K562 (cell line): ENCODE data around the gene ZNF420. TPM values are rescaled to one million over a fixed set of nuclear protein-coding genes. Genes with fewer than 3 reads are reported as not detected.

Experiments
- ETS2 ChIP-seq: IDR thresholded peaks from 2 replicates; pipeline ENCODE4 v1.6.1; 2016; ENCODE audit warnings: borderline replicate concordance, missing genetic modification characterization, mild to moderate bottlenecking, moderate library complexity, missing compliant biosample characterization; ENCODE audit not compliant: poor library complexity, severe bottlenecking
- ETV1 ChIP-seq: fragments of 450-650 bp; conservative IDR thresholded peaks from 2 replicates; pipeline ENCODE4 v1.6.1; 2016; ENCODE audit warnings: missing genetic modification characterization, control low read depth, low read depth, missing compliant biosample characterization
- HLTF ChIP-seq: fragments of 450-650 bp; IDR thresholded peaks from 2 replicates; pipeline ENCODE4 v1.6.1; 2016
- ILK ChIP-seq: fragments of 450-650 bp; IDR thresholded peaks from 2 replicates; pipeline ENCODE4 v1.6.1; 2016; ENCODE audit warnings: missing genetic modification characterization, low read depth, mild to moderate bottlenecking, missing compliant biosample characterization, moderate library complexity, borderline replicate concordance
- MCM3 ChIP-seq: fragments of 450-650 bp; IDR thresholded peaks from 2 replicates; pipeline ENCODE4 v1.6.1; 2016
- MEF2D ChIP-seq: conservative IDR thresholded peaks from 2 replicates; pipeline ENCODE4 v1.6.1; 2016; ENCODE audit warnings: low read depth, missing genetic modification characterization, missing compliant biosample characterization
- NR2C1 ChIP-seq, 2 experiments: fragments of 450-650 bp; IDR thresholded peaks; 2 replicates each; pipeline ENCODE4 v1.6.1; 2017; ENCODE audit warnings: mild to moderate bottlenecking in 2 of 2, antibody characterized with exemption in 1 of 2, inconsistent platforms in 1 of 2, missing compliant biosample characterization in 1 of 2, missing genetic modification characterization in 1 of 2
- PHTF2 ChIP-seq: fragments of 250-450 bp; sonication (Bioruptor Pico); IDR thresholded peaks from 2 replicates; pipeline ENCODE4 v1.5.0; 2021; ENCODE audit warnings: mild to moderate bottlenecking
- PPARD ChIP-seq: fragments of 250-450 bp; sonication (Bioruptor Pico); IDR thresholded peaks from 2 replicates; pipeline ENCODE4 v1.8.0; 2022; ENCODE audit warnings: inconsistent platforms, mild to moderate bottlenecking, moderate library complexity
- SMARCE1 ChIP-seq: fragments of 450-650 bp; IDR thresholded peaks from 2 replicates; pipeline ENCODE4 v1.7.1; 2016; ENCODE audit warnings: mild to moderate bottlenecking
- SREBF1 ChIP-seq: fragments of 150-350 bp; IDR thresholded peaks from 2 replicates; pipeline ENCODE4 v1.6.1; 2014; ENCODE audit warnings: antibody characterized with exemption, low read depth, low read length, borderline replicate concordance
- polyA plus RNA-seq, 8 experiments: library from polyadenylated mRNA; depleted of rRNA in 4 of 8; stranded (reverse) in 5 of 8; unstranded in 3 of 8; fragments of >200 nt; fragmentation: Nextera tagmentation in 2 of 8; fragmentation: Illumina TruSeq in 1 of 8; extraction: Ambion mirVana in 2 of 8; extraction: Trizol in 1 of 8; gene quantifications; 2 replicates each; pipeline versions ENCODE4 v1.2.1 to v1.2.3, GENCODE V29; 2011 to 2014; ENCODE audit warnings: inconsistent platforms in 1 of 8, missing spikeins in 1 of 8
- total RNA-seq, 7 experiments: library from RNA; depleted of rRNA in 6 of 7; stranded (reverse); fragments of >200 nt in 6 of 7; fragmentation: Illumina TruSeq in 2 of 7; extraction: Trizol in 2 of 7; gene quantifications; 2 replicates each; pipeline versions ENCODE4 v1.2.1 to v1.2.3, GENCODE V29; 2011 to 2021; ENCODE audit warnings: low replicate concordance in 1 of 7
- TF ChIP-seq, protein P1 (sequence below), 2 experiments: fragments of 450-650 bp; conservative IDR thresholded peaks; 2 replicates each; pipeline ENCODE4 v1.6.1; 2017; ENCODE audit warnings: mild to moderate bottlenecking in 2 of 2, moderate library complexity in 2 of 2
- TF ChIP-seq, protein P2 (sequence below): fragments of 450-650 bp; IDR thresholded peaks from 2 replicates; pipeline ENCODE4 v1.6.1; 2016
- TF ChIP-seq, protein P3 (sequence below): fragments of 450-650 bp; formaldehyde crosslinking; conservative IDR thresholded peaks from 2 replicates; pipeline ENCODE4 v1.4.0; 2022; ENCODE audit warnings: mild to moderate bottlenecking, missing genetic modification characterization

The ZNF420 gene
- total and polyA plus RNA-seq, 9 of the 15 experiments (the other 6 are each of a cell fraction or from before 2014, with no cell fraction given) = 2.6 to 7.2 (median 5.1) TPM

DNA sequence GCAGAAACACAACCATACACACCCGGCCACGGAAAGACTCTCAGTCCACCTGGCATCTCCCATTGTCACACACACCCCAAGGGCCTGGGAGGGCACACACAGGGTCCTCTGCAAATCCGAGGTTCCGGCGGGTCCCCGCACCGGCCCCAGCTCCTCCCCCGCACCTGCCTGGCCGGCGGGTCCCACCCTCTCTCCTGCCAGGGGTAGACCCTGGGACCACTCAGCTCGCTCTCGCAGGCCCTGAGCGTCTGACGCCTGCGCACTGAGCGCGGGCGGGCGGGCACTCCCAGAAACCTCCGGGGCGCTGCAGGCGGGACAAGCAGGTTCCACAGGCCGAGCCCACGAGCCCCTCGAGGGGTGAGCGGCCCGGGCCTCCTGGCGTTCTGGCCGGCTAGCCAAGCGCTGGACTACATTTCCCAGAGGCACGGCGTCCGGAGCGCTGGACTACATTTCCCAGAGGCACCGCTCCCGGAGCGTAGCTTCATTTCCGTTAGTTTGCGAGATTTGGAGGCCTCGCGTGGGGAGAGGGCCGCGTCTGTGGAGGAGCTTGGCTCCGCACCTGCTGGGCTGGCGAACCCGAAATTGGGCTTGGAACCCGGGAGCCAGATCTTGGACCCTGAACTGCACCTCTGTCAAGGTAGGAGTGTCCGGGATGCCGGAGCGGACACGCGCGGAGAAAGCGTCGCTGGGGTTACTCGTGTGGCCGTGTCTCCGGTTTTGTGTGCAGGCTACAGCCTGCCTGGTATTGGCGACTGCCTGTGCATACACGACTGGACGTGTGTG lies at the start of gene ZNF420 (continued):
- TF ChIP-seq, protein P1, sequence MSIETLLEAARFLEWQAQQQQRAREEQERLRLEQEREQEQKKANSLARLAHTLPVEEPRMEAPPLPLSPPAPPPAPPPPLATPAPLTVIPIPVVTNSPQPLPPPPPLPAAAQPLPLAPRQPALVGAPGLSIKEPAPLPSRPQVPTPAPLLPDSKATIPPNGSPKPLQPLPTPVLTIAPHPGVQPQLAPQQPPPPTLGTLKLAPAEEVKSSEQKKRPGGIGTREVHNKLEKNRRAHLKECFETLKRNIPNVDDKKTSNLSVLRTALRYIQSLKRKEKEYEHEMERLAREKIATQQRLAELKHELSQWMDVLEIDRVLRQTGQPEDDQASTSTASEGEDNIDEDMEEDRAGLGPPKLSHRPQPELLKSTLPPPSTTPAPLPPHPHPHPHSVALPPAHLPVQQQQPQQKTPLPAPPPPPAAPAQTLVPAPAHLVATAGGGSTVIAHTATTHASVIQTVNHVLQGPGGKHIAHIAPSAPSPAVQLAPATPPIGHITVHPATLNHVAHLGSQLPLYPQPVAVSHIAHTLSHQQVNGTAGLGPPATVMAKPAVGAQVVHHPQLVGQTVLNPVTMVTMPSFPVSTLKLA (conservative IDR thresholded peaks at IDR 0.05) = peak; percentile 56 to 68
- no peak for TF ChIP-seq PHTF2
- no peak for TF ChIP-seq SMARCE1
- TF ChIP-seq ETV1 (tag) = no peak
- no peak for TF ChIP-seq NR2C1 (IDR thresholded peaks at IDR 0.05)
- peak; percentile 79 for TF ChIP-seq NR2C1 (tag; IDR thresholded peaks at IDR 0.05)
- TF ChIP-seq MCM3 = no peak
- TF ChIP-seq ILK (tag) = no peak
- no peak for TF ChIP-seq PPARD
- TF ChIP-seq MEF2D (tag) = no peak
- no peak for TF ChIP-seq ETS2 (tag)
- TF ChIP-seq, protein P2, sequence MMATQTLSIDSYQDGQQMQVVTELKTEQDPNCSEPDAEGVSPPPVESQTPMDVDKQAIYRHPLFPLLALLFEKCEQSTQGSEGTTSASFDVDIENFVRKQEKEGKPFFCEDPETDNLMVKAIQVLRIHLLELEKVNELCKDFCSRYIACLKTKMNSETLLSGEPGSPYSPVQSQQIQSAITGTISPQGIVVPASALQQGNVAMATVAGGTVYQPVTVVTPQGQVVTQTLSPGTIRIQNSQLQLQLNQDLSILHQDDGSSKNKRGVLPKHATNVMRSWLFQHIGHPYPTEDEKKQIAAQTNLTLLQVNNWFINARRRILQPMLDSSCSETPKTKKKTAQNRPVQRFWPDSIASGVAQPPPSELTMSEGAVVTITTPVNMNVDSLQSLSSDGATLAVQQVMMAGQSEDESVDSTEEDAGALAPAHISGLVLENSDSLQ = no peak
- TF ChIP-seq, protein P3, sequence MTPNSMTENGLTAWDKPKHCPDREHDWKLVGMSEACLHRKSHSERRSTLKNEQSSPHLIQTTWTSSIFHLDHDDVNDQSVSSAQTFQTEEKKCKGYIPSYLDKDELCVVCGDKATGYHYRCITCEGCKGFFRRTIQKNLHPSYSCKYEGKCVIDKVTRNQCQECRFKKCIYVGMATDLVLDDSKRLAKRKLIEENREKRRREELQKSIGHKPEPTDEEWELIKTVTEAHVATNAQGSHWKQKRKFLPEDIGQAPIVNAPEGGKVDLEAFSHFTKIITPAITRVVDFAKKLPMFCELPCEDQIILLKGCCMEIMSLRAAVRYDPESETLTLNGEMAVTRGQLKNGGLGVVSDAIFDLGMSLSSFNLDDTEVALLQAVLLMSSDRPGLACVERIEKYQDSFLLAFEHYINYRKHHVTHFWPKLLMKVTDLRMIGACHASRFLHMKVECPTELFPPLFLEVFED = no peak
- TF ChIP-seq HLTF = no peak
- no peak for TF ChIP-seq SREBF1
